HG02588 (cell line): ENCODE data around the gene PPFIA3.
A peak's percentile ranks its signal among the peaks of the same experiment; 100 is the strongest.
"Not testable (repeated sequence)": the region's sequence is repeated elsewhere in the genome, so short reads cannot be mapped to it uniquely, and the experiment has no call there.

Experiments used
- ATAC-seq: cut with Tn5 transposase; IDR thresholded peaks from one replicate; pipeline ENCODE4 v1.9.1; 2021; ENCODE audit warnings: mild to moderate bottlenecking, moderate library complexity; ENCODE audit not compliant: unreplicated experiment

The PPFIA3 gene

GRCh38 chr19:49121841-49122240, 2.5 kb downstream of the PPFIA3 start:
- ATAC-seq, result not testable (repeated sequence)

GRCh38 chr19:49123285-49123684, 3.9 kb downstream of the PPFIA3 start:
- ATAC-seq, result not testable (repeated sequence)

- ATAC-seq, result no peak
Measured at GRCh38 chr19:49125025-49125731, 5.8 kb downstream of the PPFIA3 start.

GRCh38 chr19:49126575-49126974, 7.2 kb downstream of the PPFIA3 start:
- ATAC-seq, result no peak

GRCh38 chr19:49127225-49127624, 7.9 kb downstream of the PPFIA3 start:
- not testable (repeated sequence) for ATAC-seq

- peak; percentile 85 for ATAC-seq
Measured at GRCh38 chr19:49127674-49128544, 8.6 kb downstream of the PPFIA3 start.

GRCh38 chr19:49128545-49129237, 9.3 kb downstream of the PPFIA3 start:
- no peak for ATAC-seq

GRCh38 chr19:49129238-49129583, 9.9 kb downstream of the PPFIA3 start:
- ATAC-seq, result no peak

GRCh38 chr19:49130325-49130724, 11.0 kb downstream of the PPFIA3 start:
- ATAC-seq, result no peak

GRCh38 chr19:49132974-49133609, 13.7 kb downstream of the PPFIA3 start:
- ATAC-seq, result no peak

- ATAC-seq, result no peak
Measured at GRCh38 chr19:49133621-49134454, 14.5 kb downstream of the PPFIA3 start.

- no peak for ATAC-seq
Measured at GRCh38 chr19:49135686-49136085, 16.3 kb downstream of the PPFIA3 start.

GRCh38 chr19:49136771-49137171, 17.4 kb downstream of the PPFIA3 start:
- ATAC-seq, result no peak

GRCh38 chr19:49140951-49141350, 21.6 kb downstream of the PPFIA3 start:
- no peak for ATAC-seq

- no peak for ATAC-seq
Measured at GRCh38 chr19:49141352-49141751, 22.0 kb downstream of the PPFIA3 start.

GRCh38 chr19:49142866-49143335, 23.6 kb downstream of the PPFIA3 start:
- ATAC-seq, result no peak

GRCh38 chr19:49145573-49146407, 26.4 kb downstream of the PPFIA3 start:
- ATAC-seq, result no peak

- ATAC-seq, result not testable (repeated sequence)
Measured at GRCh38 chr19:49146408-49146770, 27.0 kb downstream of the PPFIA3 start.

- no peak for ATAC-seq
Measured at GRCh38 chr19:49148044-49148682, 28.8 kb downstream of the PPFIA3 start.
